ENCODE measurements around the gene STARD9.
"Not testable (repeated sequence)": the region's sequence is repeated elsewhere in the genome, so short reads cannot be mapped to it uniquely, and the experiment has no call there.

Gene STARD9

DNA sequence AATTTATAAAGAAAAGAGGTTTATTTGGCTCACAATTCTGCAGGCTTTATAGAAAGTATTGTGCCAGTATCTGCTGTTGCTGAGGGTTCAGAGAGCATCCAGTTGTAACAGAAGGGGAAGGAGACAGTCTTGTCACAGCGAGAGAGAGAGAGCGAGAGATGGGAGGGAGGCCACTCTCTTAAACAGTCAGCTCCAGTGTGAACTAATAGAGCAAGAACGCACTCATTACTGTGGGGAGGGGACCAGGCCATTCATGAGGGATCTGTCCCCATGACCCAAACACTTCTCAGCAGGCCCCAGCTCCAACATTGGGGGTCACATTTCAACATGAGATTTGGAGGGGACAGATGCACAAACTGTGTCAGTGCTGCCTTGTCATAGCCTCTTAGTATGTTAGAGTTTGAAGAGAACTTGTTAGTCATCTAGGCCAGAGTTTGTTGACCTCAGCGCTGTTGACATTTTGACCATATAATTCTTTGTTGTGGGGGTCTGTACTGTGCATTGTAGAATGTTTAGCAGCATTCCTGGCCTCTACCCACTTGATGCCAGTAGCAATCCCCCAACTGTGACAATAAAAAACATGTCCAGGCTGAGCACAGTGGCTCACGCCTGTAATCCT, 15.3 kb downstream of the STARD9 start:
- no peak for DNase-seq (ENCODE audit: low read depth)

DNA sequence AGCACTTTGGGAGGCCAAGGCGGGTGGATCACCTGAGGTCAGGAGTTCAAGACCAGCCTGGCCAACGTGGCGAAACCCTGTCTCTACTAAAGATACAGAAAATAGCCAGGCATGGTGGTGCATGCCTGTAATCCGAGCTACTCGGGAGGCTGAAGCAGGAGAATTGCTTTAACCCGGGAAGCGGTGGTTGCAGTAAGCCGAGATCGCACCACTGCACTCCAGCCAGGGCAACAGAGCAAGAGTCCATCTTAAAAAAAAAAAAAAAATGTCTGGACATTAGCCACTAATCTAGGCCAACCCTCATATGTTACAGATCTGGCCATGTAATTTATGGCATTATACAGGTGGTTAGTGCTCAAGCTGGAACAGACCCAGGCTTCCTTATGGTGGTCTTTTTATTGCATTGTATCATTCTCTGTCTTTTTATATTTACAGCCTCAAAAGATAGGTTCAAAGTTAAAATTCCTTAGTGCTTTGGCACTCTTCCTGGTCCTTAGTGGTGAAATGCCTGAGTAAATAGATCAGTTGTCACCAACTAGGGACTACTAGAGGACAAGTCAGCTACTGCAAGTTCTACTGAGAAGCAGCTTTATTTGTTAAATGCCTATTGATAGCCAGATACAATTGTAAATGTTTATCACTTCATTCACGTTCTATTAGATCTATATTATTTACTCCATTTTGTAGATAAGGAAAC, 16.0 kb downstream of the STARD9 start:
- DNase-seq (ENCODE audit: low read depth): no peak

DNA sequence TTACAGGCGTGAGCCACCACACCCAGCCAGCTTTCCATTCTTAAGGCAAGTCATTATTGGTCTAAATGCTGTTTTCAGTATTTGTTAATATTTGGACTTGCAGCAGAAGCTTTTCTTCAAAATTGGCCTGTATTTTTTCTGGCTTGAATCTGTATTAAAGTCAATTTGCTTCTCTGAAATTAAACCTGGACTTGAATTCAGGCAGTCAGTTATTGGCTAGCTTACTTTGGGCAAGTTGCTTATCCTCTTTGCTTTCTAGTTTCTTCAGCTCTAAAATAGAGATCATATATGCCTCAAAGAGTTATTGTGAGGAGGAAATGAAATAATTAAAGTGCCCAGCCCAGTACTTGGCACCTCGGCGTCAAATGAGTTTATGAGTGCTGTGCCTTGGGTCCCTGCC, 17.3 kb downstream of the STARD9 start:
- no peak for DNase-seq (ENCODE audit: low read depth)

DNA sequence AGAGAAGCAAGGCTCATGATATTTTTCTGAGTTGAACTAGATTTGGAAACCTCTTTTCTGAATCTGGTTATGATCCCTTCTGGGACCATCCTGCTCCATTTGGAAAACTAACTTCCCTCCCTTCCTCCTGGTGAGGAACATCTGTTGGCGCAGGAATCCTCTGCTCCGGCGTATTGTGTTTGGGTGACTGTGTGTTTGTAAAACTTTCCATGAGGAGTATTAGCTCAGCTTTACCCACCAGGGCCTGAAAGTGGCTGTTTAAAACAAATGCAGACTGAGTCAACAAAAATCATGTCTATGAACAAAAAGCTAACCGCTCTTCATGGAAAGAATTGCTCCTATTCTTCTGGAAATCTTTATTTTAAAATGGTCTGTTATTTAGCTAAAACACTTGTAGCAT, 17.7 kb downstream of the STARD9 start:
- no peak for DNase-seq (ENCODE audit: low read depth)

DNA sequence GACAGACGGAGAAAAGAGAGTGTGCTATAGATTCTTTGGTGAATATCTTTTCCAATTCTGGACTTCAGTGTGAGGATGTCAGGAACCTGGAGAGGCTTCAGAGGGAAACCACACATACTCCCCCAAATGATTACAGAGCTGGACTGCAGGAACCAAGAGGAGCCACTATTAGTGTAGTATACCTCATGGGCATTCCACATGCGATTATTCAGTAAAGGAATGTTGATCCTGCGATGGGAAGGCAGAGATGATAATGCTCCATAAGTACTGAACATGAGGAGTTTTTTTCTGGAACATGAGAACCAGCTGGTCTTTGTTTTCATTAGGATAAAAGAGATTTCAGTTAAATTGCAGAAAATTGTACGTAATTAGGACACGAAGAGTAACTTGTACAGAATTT, 18.7 kb downstream of the STARD9 start:
- no peak for DNase-seq (ENCODE audit: low read depth)

DNA sequence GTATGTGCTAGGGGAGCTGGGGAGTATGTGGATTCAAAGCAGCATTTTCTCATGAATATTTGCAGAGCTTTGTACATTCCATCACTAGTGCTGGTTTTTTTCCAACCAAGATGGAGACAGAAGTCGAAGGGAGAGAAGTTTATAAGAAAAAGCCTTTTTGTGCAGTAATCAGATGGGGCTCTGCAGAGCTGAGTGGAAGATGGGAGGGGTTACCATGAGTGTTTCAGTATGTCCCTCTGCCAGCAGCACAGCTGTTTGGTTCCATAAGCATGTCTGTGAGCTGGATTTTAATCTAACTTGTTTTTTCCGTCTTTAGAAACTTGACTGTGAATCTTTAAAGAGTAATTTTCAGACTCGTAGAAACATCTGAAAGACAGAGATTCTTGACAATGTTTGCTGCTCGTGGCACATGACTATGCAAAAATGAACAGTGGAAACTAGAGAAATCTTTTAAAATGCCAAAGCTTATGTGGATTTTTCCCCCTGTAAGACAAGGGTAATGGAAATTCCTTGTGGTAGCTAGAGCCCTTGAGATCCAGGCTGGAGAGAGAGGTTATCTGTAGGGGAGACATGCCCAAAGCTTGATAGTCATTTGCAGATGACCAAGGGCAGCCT, 20.3 kb downstream of the STARD9 start:
- no peak for DNase-seq (ENCODE audit: low read depth)

DNA sequence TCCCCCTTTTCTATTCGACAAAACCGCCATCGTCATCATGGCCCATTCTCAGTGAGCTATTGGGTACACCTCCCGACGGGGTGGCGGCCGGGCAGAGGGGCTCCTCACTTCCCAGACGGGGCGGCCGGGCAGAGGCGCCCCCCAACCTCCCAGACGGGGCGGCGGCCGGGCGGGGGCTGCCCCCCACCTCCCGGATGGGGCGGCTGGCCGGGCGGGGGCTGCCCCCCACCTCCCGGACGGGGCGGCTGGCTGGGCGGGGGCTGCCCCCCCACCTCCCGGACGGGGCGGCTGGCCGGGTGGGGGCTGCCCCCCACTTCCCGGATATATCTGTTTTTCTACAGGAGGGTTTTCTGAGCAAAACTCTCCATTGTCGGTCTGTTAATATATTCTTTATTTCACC, 25.9 kb downstream of the STARD9 start:
- DNase-seq (ENCODE audit: low read depth): not testable (repeated sequence)

DNA sequence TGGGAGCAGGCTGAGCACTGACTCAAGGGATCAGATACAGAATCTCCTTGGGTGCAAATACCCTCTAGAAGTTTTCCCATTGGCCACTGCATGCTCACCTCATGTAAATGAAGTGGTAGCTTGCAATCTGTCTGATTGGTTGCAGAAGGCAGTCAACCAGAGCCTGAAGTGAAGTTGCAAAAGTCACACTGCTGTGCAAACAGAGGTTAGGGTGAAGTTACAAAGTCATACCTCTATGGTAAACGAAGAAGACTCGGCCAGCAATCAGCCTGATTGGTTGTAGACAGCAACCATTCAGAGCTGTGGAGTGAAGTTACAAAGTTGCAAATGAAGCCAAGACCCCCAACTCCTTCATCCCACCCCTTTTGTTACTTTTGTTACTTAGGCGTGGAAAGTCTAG, 27.1 kb downstream of the STARD9 start:
- DNase-seq (ENCODE audit: low read depth): no peak

DNA sequence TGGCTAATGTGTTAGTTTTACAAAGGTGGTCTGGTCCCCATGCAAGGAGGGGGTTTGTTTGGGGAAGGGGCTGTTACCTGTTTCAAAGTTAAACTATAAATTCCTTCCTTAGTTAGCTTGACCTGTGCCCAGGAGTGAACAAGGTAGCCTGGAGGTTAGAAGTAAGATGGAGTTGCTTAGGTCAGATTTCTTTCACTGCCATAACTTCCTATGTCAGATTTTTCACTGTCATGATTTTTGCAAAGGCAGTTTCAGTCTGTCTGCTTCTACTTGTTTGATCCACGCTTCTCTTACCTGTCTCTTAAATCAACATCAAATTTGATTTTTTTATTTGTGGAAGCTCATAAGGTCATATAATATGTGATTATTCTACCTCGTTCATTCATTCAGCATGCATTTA, 28.6 kb downstream of the STARD9 start:
- DNase-seq (ENCODE audit: low read depth): no peak

DNA sequence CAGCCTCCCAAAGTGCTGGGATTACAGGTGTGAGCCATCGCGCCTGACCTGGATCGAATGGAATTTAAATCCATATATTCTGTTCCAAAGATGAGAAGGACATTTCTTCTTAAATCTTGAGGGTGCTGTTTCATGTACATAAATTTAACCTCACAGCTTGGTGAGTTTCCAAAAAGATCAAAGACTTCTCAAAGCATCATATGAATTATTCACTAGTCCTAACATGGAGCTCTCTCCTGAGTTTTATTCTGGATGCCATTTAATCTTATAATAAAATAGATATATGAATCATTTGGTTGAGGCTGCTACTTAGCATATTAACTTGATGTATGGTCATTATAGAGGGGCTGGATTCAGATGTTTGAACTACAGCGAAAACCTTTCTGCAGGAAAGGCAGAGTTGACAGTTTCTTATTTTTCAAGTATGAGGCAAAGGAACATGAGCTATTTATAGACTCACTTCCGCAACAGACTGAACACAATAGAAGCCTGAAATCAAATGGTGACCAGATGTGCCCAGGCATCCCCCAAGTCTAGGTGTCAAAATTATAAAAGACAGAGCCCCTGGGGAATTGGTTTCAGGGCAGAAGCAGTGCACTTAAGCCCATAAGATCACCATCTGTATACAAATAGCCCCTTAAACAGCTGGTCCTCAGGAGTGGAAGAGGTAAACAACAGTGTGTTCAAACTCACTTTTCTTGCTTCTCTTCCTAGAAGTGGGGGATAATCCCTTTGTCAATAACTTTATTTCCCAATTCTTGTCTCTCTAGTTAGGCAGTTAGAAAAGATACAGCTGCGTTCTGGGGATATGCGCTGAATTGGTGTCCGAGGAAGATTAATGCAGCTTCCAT, 29.7 kb downstream of the STARD9 start:
- DNase-seq (ENCODE audit: low read depth): no peak

DNA sequence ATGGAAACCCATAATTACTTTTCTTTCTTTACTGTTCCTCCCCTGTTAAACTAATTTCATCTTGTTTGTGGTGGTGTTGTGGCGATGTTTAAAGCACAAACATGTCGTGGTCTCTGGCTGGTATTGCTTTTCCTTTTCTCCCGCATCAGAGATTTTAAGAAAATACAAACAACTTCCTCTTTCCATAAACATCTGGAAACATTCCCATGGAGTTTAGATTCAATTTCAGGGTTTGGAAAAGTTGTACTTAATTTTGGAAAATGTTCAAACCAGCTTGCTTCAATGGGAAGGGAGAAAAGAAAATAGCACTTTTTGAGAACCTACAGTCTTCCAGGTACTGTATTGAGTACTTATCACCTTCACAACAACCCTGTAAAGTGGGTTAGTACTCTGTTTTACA, 30.4 kb downstream of the STARD9 start:
- DNase-seq (ENCODE audit: low read depth): no peak

DNA sequence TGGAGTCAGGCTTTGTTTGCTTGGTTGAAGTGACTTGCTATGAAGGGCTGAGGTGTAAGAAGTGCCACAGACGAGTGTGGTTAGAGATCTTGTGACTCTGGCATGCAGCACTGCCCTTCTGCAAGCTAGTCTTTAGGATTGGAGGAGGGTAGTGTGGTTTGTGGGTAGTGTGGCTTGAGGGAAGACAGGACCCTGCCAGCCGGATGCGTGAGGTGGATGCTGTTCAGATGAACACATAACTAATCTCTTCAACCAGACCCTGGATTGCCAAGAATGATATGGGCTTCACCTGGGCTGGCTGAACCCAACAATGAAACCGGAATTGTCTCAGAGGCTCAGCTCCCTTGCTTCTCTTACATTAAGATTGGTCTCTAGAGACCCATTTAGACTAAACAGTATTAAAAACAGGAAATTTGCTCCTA, 32.7 kb downstream of the STARD9 start:
- DNase-seq (ENCODE audit: low read depth): no peak

DNA sequence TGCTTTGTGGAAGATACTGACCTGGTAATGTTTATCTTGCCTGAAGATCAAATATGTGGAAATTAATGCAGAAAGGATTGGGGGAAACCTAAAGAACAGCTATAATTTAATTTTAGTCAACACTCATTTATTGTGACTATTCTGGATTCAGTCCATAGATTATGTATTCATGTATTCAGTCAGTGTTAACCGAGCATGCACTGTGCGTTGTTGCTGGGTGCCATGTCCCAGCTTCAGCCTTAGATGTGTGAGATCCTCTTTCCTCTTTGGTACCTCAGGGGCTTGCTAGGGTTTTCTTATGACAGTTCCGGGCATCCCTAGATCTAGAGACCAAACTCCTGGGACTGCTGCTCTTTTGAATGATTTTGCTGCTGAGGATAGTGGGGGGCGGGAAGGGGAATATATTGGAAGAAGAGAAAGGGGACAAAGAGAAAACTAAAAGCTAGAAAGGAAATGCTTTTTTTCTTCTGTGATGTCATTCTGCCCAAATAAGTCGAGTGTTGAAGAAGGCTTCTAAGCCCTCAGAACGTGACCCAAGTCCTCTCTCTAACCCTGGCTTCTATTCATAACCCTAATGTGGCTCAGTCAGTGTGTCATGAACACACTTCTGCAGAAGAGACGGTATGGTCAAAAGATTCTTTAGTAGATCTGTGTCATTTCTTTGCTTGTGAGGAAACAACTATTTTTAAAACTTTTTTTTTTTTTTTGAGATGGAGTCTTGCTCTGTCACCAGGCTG, 33.5 kb downstream of the STARD9 start:
- DNase-seq (ENCODE audit: low read depth): no peak

DNA sequence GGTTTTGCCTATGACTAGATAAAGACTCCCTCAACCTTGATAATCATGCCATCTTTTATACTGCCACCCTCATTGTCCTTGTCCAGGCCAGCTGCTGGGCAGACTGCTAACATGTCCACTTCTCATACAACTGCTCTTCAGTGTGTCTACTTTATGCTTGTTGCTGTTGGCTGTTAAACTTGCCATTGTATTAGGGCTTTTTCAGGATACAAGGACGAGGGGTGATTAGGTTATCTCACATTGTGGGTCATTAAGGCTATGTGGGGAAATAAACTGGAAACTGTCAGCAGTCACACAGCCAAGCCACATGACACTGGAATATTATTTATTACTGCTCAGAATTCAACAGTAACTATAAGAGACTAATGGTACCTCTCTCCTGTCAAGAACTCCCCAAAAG, 36.1 kb downstream of the STARD9 start:
- DNase-seq (ENCODE audit: low read depth): no peak

DNA sequence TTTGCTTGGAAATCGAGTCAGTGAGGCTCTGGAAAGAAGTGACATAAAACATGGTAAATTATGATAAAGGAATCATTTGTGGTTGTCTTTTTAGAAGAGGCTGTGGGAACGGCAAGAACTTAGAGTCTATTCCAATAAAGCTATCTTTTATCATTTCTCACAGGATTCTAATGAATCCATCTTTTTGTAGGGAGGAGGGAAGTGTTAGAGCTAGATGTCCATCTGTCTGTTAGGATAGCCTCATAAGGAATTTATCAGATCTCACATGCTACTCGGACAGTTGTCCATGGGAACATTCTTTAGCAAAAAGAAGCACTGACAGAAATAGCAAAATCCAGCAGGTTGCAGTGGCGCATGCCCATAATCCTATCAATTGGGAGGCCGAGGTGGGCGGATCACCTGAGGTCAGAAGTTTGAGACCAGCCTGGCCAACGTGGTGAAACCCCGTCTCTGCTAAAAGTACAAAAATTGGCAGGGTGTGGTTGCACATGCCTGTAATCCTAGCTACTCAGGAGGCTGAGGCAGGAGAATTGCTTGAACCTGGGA, 37.0 kb downstream of the STARD9 start:
- DNase-seq (ENCODE audit: low read depth): no peak

DNA sequence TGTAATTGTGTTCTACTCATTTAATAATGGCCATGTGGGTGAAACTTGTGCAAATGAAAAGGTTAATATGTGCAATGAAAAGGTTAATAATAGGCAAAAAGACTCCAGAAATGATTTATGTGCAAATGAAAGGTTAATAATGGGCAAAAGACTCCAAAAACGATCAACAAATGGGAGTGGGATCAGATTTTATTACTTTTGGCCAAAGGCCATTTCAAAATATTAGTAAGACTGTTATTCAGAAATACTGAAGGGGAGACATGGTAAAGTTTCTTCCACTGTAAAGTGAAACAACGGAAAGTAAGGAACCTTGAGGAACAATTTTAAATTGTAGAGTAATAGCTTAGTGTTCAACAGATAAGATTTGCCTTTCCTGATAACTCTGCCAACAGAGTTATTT, 40.7 kb downstream of the STARD9 start:
- DNase-seq (ENCODE audit: low read depth): no peak

DNA sequence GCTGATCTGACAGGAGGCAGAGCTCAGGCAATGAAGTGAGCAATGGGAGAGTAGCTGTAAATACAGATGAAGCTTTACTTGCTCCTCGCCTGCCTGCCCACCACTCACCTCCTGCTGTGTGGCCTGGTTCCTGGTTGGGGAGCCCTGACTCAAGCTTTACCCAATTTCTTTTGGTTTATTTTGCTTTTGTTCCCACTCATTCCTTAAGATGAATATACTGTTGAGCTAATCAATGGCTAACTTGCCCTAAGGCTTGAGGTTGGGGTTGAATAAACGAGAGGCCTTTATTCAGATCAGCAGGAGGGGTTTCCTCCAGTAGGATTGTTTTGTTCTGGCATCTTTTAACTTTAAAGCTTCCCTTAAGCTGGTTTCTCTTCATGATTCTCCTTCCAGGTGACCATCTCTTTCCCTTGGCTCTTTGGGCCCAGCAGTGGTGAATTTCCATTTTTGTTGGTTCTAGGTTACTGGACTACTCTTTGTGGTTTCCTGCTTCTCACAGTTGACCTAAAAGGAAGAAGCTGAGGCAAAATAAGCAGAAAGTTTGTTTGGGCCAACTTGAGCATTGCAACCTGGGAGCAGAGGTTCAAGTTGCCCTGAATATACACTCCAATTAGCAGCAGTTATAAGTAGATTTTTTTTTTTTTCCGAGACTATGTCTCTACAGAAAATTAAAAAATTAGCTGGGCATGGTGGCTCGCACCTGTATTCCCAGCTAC, 44.4 kb downstream of the STARD9 start:
- DNase-seq (ENCODE audit: low read depth): no peak

DNA sequence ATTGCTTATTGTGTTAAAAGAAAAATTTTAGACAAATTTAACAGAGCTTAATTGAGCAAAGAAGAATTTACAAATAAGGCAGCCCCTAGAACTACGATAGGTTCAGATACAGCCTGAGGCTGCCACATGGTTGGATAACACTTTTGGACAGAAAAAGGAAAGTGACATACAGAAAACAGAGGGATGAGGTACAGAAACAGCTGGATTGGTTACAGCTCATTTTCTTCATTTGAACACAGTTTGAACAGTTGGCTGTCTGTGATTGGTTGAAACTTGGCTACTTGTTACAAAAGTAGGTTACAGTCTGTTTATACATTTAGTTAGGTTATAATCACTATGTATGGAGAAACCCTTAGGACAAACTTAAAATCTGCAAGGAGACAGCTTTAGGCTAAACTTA, 46.0 kb downstream of the STARD9 start:
- no peak for DNase-seq (ENCODE audit: low read depth)

DNA sequence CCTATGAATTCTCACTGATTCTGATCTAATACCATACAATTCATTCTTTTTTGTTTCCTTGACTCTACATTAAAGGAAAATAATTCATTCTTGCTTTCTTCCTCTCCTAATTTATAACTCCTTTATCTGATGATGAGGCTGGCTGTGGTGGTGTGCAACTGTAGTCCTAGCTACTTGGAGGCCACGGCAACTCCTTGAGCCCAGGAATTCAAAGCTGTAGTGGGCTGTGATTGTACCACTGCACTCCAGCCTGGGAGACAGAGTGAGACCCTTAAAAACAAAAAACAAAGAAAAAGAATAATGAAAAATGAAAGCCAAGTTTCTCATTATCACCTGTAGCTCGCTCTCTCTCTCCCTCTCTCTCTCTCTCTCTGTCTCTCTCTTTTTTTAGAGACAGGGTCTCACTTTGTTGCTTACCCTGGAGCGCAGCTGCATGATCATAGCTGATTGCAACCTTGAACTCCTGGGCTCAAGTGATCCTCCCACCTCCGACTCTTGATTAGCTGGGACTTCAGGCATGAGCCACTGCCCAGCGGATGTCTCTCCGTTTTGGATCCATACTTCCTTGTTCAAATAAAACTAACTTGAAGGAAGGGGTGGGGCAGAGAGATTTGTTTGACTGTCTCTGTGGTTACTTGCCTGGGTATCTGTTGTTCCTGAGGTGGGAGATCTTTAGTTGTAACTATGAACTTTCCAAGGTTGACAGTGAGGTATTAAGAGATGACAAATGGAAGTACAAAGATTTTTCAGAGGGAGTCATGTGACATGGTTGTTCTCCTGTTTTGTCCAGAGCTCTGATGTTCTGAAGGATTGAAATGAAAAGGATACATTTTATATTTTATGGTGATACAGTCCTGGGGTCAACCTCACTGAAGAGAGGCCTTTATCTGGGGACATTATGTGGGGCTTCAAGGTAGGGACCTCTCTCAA, 46.9 kb downstream of the STARD9 start:
- DNase-seq (ENCODE audit: low read depth): no peak

DNA sequence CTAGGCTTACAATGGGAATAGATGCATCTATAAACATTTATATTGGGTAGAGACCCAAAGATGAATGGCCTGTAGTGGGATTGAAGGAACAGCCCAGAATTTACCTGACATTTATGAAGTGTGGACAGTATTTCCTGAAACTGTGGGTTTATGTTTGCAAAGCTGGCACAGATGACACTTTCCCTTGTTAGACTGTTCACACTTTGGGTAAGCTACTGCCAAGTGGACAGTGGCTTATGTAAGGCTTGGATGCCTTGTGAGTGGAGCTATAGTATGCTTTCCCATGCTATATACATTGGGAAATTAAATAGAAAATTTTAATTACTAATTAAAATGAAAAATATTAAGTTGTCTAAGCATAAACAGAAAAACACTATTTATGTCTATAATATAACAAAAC, 48.5 kb downstream of the STARD9 start:
- DNase-seq (ENCODE audit: low read depth): no peak
